DMS153 treated with DMSO at 0.1 percent for 48 hours (cell line): ENCODE measurements around the gene WASL.
"Not testable (repeated sequence)": the region's sequence is repeated elsewhere in the genome, so short reads cannot be mapped to it uniquely, and the experiment has no call there.

Experiments
- DNase-seq: peaks from one replicate; lab custom pipeline; 2025; ENCODE audit not compliant: unreplicated experiment; lab: John Stamatoyannopoulos, UW

The WASL gene

DNA sequence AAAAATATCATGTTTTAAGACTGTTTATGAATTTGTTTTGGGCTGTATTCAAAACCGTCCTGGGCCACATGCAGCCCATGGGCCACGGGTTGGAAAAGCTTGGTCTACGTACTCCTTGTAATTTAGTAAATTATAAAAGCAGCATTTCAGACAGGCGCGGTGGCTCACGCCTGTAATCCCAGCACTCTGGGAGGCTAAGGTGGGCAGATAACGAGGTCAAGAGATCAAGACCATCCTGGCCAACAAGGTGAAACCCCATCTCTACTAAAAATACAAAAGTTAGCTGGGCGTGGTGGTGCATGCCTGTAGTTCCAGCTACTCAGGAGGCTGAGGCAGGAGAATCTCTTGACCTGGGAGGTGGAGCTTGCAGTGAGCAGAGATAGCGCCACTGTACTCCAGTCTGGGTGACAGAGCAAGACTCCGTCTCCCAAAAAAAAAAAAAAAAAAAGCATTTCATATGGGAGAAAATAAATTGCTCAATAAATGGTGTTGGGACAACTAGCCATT is 11.6 kb downstream of the WASL start:
- not testable (repeated sequence) for DNase-seq

GRCh38 chr7:123735539-123735938 is 13.3 kb downstream of the WASL start:
- DNase-seq, result no peak

- no peak for DNase-seq
These were observed 14.3 kb downstream of the WASL start for GRCh38 chr7:123734498-123734897.

GRCh38 chr7:123732413-123733091 is 16.3 kb downstream of the WASL start:
- DNase-seq, result no peak

DNA sequence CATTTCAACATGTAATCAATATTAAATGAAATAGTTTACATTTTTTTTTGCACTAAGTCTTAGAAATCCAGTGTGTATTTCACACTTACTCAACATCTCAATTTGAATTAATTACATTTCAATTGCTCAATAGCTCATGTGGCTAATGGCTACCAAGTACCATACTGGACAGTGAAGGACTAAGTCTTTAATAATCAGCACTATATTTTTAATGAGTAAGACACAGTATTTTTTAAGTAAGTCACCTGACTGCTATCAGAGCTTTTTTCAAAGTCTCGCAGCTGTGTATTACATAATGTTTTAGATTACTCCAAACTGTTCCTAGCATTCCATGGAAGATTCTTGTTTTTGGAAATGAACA is 19.6 kb downstream of the WASL start:
- DNase-seq, result no peak

DNA sequence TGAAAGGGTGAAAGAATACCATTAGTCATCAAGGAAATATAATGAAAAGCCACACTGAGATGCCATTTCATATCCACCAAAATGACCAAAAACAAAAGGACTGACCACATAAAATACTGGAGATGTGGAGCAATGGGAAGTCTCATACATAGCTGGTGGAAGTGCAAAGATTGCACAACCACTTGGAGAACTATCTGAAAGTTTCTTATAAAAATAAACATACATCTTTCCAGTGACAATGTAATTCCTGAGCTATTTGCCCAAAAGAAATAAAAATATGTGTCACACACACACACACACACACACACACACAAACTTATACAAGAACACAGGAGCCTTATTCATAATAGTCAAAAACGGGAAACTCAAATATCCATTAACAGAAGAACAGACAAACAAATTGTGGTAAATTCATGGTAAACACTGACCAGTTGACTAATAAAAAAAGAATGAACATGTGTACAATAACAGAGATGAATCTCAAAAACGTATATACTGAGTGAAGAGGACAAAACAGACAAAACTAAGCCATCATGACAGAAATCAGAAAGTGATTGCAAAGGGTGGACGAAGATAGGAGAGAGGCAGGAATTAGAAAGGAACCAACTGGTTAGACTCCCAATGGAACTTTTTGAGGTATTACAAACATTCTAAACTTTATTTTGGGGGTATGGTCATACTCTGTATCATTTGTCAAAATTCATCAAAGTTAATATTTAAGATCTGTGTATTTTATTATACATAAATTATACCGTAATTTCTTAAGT is 21.5 kb downstream of the WASL start:
- no peak for DNase-seq

DNA sequence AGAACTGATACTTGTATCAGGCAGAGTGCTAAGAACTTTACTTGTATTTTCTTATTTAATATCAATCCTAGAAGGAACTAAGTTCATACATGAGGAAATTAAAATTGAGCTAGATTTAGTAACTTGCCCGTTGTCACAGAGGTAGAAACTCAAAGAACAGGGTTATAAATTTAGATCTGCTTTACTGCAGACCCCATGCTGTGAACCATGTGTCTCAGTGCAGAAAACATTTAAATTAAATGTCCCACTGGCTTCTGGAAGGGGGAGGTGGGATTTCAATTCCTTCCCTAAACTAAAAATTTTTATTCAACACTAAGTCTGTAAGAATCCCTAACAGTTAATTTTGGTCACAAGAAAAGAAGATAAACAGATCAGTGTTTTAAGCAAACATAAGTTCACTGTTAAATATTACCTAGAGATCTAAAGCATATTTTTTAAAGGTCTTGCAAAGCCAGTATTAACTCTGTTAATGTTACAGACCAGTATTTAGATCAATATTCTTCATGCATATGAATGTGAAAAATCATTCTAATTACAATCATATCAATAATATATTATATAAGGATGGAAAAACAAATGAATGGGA is 23.1 kb downstream of the WASL start:
- no peak for DNase-seq

DNA sequence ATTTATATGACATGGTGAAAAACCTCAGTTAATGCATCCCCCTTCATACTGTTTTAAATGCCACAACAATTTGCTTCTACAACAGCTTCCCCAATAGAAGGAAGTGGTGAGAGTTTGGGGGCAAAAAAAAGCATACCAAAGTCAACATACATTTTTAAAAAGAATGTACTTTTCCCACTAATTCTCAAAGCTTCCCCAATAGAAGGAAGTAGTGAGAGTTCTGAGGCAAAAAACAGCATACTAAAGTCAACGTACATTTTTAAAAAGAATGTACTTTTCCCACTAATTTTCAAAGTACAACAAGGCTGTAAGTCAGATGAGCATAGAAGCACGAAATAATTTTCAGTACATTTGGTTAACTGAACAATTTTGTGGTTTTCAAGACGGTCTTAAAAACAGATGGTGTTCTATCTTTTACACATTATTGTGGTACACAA is 24.0 kb downstream of the WASL start:
- DNase-seq, result no peak

DNA sequence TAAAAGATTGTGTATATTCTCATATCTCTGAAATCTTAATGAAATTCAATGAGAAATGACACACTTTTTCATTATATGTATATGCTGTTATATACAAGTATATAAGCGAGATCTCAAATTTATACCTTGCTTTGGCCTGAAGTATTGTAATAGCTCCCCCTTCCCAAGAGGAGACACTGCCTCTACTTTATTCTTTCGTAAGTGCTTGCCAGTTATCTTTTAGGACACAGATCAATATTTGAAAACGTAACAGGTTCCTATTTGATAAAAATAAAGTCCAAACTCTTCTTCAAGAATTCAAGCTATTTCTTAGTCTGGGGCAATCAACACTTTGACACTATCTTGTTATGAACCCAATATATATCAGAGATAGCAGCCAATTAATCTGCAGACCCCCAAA is 24.9 kb downstream of the WASL start:
- DNase-seq, result no peak

DNA sequence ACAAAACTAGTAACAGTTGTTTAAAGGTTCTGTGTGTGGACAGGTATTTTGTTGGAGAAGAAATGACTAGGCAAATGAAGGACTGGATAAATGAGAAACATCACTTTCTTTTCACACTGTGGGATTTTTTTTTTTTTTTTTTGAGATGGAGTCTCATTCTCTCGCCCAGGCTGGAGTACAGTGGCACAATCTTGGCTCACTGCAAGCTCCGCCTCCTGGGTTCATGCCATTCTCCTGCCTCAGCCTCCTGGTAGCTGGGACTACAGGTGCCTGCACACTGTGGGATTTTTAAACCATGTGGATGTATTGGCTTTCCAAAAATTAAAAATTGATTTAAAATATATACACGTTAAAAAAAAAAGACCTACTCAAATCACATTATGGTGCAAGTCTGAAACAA is 28.3 kb downstream of the WASL start:
- not testable (repeated sequence) for DNase-seq

DNA sequence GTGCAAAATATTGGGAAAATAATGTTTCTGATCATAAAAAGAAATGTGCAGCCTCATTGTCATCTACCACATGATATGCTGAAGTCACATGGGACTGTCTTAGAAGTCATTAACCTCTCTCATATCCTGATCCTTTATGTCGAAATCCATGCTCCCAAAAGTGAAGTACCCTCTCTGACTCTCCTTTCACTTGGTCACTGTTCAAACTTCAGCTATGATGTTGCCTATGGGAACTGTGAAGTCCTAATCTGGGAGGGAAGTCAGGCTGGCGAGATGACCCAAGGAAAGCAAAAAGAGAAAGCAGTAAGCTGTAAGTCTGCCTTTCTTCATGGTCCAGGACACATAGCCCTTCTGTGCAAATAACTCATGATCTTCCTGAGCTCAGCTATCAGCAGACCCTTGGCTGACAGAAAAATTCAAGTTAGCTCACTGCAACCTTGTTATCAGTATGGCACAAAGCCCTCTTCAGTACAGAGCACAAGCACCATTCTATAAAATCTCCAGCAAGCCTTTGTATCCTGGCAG is 29.5 kb downstream of the WASL start:
- no peak for DNase-seq

DNA sequence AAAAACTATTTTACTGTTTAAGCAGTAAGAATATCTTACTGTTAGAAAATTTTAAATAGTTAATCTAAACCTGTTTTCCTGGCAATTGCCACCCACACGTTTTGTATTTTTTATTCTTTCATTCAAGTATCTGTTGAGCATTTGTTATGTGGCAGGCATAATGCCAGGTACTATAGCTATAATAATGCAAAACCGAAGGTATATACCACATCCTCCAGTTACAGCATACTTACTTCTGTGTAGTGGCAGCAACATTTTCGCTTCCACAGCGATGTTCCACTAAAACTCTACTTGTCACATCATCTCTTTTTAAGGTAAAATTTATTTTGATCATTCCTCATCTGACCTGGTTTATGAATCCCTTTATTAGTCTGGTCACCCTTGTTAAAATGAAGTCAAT is 30.0 kb downstream of the WASL start:
- no peak for DNase-seq

- no peak for DNase-seq
These were observed 31.1 kb downstream of the WASL start for GRCh38 chr7:123717689-123718088.

DNA sequence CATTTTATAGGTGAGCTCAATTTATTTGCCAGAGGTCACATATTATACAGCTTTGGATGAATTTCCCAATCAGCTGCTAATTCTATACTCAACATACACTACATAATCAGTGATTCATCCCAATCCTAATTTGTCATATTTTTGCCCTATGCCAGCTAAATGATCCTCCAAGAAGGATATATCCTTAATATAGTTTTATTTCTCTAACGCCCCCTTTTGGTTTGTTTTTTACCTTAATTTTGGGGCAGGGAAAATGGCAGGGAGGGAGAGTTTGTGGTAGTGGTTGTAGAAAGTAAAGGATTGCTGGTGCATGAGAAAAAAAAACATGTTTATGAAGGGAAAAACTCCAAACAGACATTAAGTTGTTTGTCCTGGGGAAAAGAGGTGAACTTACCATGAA is 31.9 kb downstream of the WASL start:
- DNase-seq, result no peak

DNA sequence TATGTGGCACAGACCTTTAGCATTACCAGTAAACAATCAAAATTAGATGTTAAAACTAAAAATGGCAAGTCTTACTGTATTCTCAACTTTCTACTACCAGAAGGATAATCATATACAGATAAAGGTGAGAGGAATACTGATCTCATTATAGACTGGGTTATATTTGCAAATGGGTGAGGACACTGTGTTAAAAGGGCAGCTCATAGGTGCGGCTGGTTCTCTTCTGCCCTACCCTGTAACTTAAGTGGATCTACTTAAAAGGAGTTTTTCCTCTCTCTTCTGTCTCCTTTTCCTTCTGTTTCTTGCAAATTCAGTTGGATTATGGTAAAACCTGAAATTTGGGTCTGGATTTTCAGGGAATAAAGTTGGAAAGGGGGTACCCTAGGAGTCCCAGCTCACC is 33.0 kb downstream of the WASL start:
- no peak for DNase-seq

DNA sequence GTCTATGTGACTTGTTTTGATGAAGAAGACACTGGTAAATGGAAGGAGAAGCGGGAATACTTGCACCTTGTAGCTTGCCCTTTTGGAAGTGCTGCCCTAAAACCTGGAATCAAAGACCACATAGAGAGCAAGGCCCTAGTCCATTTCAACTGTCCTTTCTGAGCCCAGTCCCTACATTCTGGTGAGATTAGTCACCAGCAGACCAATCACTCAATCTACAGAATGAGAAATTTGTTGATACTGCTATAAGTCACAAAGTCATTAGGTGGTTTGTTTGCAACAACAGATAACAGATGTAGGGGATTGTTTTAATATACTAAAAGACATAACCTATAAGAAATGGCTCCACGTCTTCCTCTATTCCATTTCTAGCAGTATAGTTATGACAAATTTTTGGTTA is 33.6 kb downstream of the WASL start:
- no peak for DNase-seq

GRCh38 chr7:123714296-123715080 is 34.3 kb downstream of the WASL start:
- DNase-seq, result no peak

DNA sequence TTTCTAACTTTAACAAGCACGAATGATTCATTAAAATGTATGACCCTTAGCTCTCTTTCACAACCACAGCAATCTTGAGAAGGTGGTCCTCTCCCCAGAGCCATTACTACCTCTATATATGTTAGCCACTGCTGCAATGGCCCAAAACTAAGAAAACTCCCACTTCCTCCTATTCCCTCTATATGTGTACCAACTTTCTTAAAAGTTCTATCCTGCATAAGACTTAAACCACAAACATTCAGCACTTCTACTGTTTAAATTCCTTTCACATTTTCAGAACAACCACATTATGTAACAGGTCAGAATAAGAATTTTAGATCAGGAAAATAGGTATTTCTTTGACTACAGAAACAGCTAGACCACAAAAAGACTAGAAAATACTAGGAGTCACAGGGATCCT is 36.2 kb downstream of the WASL start:
- no peak for DNase-seq

- DNase-seq, result no peak
These were observed 36.9 kb downstream of the WASL start for GRCh38 chr7:123711832-123712293.

GRCh38 chr7:123710683-123711082 is 38.1 kb downstream of the WASL start:
- no peak for DNase-seq

- DNase-seq, result no peak
These were observed 39.3 kb downstream of the WASL start for GRCh38 chr7:123709525-123709924.
